C1 segment of cervical spinal cord (tissue), 14 donors: Measurements from ENCODE around the gene MUC20.
"Not testable (repeated sequence)": the region's sequence is repeated elsewhere in the genome, so short reads cannot be mapped to it uniquely, and the experiment has no call there.

ENCODE experiments used
- DNase-seq, 14 donors: peaks; one replicate each; lab custom pipeline; 2025; lab: John Stamatoyannopoulos, UW

MUC20 gene

DNA sequence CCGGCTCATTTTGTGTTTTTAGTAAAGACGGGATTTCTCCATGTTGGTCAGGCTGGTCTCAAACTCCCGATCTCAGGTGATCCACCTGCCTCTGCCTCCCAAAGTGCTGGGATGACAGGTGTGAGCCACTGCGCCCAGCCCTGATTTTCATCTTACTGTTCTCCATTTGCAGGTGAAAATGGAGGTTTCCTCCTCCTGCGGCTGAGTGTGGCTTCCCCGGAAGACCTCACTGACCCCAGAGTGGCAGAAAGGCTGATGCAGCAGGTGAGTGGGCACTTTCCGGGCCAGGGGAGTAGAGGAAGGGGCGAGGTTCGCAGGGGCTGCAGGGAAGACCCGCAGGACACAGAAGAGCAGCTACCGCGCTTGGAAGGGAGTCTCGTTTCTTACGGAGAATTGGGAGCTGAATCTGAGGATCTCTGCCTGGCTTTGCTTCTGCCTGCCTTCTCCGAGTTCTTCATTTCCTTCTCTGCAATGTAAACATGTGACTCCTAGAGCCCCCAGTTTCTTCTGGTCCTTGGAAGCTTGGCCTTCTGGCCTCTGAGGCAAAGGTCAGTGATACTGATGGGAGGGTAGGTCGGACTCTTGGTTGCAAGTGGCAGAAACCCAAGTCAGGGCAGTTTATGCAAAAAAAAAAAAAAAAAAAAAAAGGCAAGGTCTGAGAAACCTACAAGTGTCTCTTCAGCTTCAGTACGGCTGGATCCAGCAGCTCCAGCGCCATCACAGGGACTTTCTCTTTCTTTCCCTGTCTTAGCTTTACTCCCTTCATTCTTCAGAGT is 8.9 kb downstream of the MUC20 start:
- DNase-seq = no peak

DNA sequence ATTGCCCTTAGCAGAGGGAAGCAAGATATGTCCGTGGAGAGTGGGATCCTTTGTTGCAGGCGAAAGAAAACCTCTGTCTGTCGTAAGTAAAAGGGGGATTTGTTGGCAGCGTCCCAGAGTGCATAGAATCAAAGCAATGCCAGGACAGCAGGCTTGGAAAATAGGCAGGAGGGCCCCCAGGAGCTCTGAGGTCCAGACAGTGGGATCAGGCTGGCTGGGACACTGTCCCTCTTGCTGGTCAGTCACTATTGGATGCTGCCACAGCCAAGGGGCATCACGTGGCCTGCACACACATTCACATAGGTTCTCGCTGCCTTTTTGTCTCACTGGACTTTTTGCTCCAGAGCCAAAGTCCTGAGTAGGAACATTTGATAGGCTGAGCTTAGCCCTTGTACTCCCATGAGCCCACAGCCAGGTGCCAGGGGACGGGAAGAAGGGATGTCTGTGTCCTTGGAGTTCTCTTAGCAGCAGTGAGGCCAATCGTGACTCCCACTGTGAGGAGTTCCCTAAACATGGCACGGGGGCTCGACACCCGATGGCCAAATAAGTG is 10.7 kb downstream of the MUC20 start:
- no peak for DNase-seq

DNA sequence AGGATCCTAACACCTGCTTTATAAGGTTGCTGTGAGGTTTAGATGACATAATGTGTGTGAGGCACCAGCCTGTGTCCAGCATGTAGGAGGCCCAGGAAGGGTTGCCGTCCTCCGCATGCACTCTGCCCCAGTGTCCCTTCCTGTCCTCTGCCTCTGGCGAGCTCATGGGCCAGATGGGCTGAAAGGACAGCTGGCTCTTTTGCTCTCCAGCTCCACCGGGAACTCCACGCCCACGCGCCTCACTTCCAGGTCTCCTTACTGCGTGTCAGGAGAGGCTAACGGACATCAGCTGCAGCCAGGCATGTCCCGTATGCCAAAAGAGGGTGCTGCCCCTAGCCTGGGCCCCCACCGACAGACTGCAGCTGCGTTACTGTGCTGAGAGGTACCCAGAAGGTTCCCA is 12.2 kb downstream of the MUC20 start:
- no peak for DNase-seq

DNA sequence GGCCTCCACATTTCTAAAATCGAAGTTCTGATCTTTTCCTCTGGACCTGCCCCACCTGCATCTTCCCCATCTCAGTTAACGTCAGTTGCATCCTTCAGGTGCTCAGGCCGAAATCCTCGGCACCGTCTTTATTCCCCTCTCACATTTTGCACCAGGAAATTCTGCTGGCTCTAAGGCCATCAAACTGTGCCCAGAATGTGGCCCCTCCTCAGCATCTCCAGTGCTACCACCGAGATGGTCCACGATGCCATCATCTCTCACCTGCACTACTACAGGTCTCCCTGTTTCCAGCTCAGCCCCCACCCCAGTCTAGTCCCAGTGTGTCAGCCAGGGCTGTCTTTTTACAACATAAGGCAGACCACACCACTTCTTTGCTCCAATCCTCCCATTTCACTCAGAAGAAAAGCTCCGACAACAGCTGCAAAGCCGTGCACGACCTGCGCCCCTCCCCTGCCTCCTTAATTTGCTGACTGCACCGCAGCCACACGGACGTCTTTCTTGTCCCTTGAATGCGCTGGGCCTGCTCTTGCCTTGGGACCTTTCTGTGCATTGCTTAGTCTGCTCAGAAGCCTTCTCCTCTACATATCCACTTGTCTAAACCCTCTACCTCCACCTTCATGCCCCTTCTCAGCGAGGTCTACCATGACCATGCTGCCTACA is 14.4 kb downstream of the MUC20 start:
- DNase-seq = no peak

DNA sequence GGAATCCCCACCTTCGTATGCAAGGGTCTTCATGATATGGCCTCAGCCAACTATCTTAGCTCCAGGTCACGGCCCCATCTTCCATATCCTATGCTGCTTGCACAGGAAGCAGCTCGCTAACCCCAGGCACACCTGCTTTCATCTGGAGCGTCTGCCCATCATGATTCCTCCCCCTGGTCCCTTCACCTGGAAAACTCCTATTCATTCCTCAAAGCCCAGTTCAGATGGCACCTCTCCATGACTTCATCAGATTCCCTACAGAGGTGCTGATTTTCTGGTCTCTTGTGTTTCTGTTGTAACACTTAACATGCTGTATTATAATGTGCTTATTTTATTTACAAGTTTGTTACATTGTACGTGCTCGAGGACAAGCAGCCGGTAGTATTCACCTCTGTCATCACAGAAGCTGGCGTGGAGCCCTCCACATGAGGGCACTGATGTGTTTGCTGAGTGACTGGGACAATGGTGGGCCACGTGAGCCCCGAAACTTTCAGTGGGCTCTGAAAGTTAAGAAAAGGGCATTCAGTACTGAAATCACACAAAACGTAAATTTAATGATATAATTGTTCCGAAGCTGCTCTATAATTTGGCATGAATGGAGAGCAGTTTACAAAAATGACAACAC is 16.2 kb downstream of the MUC20 start:
- no peak for DNase-seq

DNA sequence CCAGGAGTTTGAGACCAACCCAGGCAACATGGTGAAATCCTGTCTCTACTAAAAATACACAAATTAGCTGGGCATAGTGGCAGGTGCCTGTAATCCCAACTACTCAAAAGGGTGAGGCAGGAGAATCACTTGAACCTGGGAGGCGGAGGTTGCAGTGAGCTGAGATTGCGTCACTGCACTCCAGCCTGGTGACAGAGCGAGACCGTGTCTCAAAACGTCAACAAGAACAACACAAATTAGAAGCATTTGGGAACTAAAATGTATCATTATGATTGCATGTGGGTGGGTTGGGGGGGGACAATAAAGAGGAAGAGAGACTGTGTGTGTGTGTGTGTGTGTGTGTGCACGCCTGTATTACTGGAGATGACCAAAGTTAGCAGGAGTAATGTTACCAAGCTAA is 17.0 kb downstream of the MUC20 start:
- DNase-seq = not testable (repeated sequence)

DNA sequence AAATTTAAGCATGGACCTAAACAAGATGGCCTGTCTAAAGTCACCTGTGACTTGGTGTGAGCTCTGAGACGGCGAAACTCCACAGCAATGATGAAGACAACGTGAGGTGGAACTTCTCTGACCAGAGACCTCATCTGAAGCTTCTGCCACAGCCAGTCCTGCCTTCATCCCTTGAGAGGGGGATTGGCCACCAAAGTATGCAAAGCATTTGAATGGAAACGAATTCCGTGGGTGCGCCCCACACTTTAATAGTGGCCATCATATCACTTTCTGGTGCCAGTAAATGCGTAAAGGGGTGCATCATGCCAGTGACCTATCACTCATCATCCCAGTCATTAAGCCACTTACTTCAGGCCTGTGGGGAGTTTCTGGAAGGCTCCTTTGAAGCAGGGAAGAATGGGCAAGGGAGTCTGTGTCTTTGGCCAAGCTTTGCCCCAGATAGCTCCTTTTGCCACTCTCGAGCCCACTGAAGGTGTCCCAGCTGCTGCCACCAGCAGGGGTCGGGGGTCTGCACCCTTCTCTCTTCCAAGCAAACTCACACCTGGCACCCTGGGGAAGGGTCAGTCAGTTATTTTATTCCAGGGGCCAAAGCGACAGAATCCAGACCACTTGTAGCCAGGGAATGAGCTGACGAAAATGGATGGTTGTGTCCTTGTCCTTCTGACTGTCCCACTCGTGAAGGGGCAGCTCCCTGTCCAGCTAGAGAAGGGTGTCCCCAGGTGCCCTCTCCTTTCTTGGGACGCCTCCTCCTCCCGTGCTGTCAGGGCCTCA is 17.7 kb downstream of the MUC20 start:
- no peak for DNase-seq

DNA sequence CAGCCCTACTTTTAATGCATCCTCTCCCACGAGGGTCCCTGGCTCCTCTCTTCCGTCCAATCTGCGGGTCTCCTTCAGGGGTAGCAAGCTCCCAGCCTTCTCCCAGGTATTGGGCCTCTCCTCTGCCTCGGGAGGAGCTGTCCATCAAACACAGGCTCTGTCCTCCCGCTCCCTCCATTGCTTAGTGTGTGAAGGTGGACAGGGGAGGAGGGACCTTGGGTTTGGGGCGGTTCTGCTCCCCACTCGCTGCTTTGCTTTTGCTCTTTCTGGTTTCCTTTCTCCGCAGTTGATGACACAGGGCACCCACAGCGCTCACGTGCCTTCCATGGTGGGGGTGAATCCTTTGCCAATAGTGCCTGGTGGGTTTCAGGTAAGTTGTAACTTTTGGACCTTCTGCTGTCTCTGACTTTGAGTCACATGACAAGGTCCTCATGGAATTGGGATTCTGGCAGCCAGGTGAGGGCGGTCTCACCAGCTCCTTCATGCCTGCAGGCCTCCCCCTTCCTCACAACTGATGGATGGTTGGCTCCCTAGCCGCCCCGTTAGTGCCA is 18.9 kb downstream of the MUC20 start:
- DNase-seq = no peak

DNA sequence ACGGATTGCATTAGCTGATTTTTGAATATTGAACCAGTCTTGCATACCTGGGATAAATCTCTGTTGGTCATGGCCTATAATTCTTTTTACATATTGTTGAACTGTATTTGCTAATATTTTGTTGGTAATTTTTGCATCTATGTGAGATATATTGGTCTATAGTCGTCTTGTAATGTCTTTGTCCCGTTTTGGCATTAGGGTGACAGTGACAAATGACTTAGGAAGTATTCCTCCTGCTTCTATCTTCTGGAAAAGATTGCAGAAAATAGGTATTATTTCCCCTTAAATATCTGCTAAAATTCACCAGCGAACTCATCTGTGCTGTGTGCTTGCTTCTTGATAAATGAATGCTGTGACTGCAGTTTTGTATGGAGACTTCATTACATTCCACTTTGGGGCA is 23.7 kb downstream of the MUC20 start:
- DNase-seq = no peak

DNA sequence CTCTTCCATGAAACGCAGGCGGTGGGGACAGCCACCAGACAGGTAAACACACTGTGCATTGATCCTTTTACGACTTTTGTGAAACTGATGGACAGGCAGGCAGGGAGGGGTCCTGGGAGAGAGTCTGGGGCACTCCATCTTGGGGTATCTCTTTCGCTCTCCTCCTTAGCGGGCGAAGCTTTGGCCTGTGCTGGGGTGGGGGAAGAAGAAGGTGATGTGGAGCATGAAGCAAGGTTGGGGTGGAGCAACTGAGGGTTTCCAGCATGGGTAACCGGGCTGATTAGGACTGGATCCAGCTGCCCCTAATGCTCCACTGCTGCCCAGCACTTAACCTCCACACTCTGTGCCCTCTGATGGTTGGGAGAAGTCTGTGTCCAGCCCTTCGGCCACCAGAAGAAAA is 25.6 kb downstream of the MUC20 start:
- no peak for DNase-seq

DNA sequence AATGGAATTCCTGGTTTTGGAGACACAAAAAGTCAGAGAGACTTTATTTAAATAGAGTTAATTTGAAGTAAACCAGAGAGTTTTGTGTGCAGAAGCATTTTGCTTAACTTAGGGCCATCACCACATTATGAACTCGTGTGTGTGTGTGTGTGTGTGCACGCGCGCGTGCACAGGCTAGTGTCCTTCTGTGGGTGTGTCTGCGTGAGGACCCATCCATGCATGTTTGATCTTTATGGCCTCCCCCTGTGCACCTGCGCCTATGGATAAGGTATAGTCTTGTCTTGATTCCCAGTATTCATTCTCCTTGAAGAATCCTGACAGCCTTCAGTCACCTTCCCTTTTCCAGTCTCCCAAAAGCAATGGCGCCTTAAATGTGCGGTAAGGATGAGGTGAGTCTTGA is 26.0 kb downstream of the MUC20 start:
- DNase-seq = no peak

DNA sequence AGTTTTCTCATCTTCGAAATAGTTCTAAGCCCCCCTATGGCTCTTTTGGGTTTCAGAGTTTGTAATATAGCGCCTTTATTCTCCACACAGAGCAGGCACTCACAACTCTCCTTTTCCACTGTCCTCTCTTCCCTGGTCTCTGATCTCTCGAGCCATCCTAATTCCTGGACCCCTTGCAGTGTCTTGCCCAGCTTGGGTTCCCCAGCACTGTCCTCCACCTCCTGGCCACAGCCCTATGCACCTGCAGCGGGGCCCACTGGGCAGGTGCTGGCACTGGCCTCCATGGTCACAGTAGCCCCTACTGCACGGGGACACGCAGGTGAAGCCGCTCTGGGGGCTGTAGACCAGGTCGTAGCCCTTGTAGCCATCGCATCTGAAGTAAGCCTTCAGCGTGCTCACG is 27.9 kb downstream of the MUC20 start:
- DNase-seq = no peak

DNA sequence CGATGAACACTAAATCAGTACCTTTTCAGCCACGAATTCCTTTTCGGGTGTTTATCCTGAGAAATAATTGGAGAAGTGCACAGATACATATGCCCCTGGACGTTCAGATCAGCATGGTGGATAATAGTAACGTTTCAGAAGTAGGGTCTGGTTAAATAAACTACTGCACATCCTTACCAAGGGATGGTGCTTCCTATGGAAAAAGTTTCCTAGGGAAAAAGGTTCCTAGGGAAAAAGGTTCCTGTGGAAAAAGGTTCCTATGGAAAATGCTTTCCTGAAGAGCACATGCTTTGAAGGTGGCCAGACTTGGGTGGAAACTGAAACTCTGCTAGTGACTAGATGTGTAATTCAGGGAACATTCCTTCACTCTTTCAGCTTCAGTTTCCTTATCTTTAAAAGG is 28.3 kb downstream of the MUC20 start:
- not testable (repeated sequence) for DNase-seq

DNA sequence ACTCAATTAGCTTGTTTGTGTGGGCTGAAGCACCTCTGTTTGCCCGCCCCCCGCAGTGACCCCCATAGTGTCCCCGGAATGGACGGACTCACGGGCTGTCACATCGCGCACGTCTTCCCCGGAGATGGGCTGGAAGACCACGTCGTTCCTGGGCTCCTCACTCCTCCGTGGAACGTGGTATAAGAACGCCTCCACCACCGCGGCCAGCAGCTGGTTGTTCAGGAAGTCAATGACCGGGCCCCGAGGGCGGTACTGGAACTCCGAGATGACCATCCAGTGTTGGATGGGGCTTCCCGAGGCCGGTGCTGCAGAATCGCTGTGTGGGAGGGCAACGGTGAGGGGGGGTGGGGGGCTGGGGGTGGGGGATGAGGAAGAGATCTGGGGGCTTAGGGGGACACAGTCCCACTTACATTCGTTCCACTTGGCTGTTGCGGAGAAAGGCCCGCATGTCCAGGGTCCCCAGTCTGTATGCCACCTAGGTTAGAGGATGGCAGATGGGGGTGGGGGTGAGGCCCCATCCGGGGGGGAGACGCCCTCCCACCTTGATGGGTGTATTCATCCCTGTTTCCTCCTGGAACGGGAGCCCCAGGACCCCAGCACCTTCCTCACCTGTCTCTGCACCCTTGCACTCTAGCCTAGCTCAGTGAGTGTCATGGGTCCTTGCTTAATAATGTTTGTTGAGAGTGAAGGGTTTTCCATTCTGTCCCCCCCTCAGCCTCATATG is 30.2 kb downstream of the MUC20 start:
- DNase-seq = no peak

DNA sequence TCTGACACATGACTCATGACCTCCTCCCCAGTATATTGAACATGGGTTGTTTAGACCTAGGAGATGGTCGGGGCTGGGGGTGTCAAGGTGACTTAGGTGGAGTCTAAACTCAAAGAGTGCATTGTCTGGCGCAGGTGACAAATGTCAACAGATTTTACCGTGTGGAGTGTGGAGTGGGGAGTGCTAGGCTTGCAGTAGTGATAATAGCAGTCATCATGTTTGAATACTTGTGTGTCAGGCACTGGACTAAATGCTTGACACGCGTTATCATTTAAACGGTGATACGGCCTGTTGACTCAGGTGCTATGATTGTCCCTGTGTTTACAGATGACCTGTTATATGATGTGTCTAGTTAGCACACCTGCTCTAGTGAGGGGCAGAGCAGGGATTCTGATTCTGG is 30.8 kb downstream of the MUC20 start:
- no peak for DNase-seq

DNA sequence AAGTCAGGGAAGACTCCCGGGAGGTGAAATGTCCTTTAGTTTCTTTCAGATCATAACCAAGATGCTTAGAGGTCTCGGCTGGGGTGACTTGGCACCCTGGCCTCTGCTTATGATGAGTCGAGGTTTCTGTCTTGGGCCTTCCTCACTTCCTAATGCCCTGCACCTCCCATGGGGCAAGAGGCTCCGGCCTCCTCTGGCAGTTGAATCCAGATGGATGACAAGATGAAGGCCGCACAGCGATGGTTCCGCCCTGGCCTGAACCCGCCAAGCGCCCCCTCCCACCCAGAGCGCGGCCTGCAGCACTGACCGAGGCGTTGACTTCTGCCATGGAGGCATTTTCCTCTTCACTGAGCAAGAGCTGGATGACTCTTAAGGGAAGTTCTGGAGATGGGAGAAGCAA is 31.3 kb downstream of the MUC20 start:
- no peak for DNase-seq

DNA sequence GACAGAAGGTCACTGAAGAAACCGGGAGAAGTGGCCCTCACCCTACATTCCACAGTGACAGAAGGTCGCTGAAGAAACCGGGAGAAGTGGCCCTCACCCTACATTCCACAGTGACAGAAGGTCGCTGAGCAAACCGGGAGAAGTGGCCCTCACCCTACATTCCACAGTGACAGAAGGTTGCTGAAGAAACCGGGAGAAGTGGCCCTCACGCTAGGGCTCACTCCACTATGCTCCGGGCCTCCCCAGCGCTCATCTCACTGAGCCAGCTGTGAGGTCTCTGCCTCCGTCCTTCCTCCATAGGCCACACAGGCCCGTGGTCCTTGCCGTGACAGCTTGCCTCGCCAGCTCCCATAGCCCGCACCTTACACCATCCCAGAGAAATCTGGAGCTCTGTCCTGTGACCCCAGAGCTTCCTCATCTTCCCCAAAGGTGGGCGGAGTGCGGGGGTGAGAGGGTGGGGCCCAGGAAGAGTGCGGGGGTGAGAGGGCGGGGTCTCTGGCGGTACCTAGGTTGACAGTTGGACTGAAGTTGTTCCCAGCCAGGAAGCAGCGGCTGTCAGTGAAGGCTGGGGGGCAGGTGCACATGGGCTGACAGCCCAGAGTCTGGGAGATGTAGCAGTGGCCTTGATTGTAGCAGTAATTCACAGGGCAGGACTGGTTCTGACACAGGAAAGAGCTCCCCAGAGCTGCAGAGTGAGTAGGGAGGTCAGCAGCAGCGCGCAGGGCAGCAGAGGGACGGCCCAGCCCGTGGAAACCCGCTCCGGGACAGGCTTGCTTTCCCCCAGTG is 32.0 kb downstream of the MUC20 start:
- no peak for DNase-seq

DNA sequence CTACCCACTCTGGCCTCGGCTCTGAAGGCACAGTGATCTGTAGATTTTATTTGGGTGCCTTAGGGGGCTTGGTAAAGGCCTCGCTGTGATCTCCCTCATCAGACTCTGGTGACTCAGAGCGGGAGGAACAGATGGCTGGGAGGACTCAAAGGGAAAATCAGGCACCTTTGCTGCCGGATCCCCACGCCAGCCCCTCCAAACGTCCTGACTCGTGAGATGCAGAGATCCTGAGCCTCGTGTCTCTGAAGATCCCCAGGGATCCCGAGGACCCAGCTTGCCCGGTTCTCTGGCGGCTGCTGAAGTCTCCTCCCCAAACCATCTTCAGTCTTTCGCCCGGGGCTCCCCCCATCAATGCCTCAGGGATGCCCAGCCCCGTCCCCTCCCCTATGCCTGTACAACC is 32.8 kb downstream of the MUC20 start:
- DNase-seq = no peak

DNA sequence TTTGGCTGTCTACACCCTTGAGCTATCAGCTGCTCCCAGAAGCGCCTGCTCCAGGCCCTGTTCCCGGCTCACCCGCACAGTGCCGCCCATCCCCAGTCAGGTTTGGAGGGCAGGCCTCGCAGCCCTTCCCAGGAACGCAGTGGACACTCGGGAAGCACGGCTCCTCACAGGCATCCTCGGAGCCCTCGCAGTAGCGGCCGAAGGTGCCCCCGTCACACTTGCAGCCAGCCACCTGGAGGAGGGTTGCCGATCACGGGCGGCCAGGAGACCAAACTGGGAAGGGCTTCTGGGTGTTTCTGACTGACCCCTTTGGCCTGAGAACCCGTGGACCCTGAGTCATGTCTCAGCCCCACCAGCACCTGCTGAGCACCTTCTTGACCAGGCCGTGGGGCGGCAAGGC is 33.4 kb downstream of the MUC20 start:
- no peak for DNase-seq

DNA sequence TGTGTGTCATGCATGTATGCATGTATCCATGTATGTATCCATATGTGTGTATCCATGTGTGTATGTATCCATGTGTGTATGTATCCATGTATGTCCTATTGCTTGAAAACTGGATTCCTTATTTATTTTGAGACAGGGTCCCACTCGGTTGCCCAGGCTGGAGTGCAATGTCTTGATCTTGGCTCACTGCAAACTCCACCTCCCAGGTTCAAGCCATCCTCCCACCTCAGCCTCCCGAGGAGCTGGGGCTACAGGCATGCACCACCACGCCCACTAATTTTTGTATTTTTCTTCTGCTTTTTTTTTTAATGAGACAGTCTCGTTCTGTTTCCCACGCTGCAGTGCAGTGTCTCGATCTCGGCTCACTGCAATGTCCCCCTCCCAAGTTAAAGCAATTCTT is 34.1 kb downstream of the MUC20 start:
- no peak for DNase-seq
